Measurements from ENCODE around the gene NONO.
A peak's percentile ranks its signal among the peaks of the same experiment; 100 is the strongest.

DNA sequence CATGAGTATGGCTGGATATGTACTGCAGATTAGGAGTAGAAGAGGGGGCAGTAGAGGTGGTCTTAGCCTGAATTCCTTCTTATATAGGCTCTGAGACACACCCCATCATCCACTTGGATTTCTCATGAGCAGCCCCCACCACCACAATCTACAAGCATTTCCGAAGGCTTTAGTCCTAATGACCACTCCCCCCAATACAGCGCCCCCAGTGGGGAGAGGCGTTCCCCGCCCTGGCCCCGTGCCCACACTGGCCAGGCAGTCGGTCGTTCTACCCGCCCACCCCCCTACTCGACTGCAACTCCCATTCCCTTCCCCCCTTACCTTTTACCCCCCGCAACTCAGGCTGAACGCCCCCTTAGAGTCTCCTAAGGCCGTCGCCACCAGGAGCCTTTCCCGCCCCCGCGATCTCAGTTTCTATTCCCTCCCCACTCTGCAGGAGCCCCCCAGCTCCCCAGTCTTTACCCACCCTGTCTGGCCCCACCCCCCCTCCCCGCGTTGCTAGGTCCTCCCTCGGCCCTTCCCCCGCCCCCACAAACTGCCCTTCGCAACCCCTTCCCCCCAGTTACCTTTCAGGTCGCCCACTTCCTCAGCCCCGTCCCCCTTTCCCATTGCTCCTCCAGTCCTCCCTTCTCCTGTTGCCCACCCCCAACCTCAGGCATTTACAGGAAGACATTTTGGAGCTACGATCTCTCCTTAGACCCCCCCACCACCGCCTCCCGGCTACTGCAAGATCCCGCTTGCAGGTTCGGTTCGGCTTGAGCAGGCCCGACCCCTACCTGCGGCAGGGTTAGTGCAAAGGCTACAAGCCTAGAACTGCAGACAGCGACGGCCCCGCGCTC, 30.0 kb upstream of the NONO start:
- TF ChIP-seq, protein P1, sequence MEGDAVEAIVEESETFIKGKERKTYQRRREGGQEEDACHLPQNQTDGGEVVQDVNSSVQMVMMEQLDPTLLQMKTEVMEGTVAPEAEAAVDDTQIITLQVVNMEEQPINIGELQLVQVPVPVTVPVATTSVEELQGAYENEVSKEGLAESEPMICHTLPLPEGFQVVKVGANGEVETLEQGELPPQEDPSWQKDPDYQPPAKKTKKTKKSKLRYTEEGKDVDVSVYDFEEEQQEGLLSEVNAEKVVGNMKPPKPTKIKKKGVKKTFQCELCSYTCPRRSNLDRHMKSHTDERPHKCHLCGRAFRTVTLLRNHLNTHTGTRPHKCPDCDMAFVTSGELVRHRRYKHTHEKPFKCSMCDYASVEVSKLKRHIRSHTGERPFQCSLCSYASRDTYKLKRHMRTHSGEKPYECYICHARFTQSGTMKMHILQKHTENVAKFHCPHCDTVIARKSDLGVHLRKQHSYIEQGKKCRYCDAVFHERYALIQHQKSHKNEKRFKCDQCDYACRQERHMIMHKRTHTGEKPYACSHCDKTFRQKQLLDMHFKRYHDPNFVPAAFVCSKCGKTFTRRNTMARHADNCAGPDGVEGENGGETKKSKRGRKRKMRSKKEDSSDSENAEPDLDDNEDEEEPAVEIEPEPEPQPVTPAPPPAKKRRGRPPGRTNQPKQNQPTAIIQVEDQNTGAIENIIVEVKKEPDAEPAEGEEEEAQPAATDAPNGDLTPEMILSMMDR (IDR thresholded peaks at IDR 0.05) = peak in 1 of 3 donors; percentile 20
- TF ChIP-seq POLR2A (IDR thresholded peaks at IDR 0.05) = no peak
- TF ChIP-seq EP300 (IDR thresholded peaks at IDR 0.05) = no peak
